ENCODE data around the gene TYMP. TPM values are rescaled to one million over a fixed set of nuclear protein-coding genes. Genes with fewer than 3 reads are reported as not detected.

TYMP gene
- total and polyA plus RNA-seq, 10 of the 15 experiments (the other 5 are each of a cell fraction or from before 2014, with no cell fraction given): 0.42 to 57.8 (median 24.6) TPM

DNA sequence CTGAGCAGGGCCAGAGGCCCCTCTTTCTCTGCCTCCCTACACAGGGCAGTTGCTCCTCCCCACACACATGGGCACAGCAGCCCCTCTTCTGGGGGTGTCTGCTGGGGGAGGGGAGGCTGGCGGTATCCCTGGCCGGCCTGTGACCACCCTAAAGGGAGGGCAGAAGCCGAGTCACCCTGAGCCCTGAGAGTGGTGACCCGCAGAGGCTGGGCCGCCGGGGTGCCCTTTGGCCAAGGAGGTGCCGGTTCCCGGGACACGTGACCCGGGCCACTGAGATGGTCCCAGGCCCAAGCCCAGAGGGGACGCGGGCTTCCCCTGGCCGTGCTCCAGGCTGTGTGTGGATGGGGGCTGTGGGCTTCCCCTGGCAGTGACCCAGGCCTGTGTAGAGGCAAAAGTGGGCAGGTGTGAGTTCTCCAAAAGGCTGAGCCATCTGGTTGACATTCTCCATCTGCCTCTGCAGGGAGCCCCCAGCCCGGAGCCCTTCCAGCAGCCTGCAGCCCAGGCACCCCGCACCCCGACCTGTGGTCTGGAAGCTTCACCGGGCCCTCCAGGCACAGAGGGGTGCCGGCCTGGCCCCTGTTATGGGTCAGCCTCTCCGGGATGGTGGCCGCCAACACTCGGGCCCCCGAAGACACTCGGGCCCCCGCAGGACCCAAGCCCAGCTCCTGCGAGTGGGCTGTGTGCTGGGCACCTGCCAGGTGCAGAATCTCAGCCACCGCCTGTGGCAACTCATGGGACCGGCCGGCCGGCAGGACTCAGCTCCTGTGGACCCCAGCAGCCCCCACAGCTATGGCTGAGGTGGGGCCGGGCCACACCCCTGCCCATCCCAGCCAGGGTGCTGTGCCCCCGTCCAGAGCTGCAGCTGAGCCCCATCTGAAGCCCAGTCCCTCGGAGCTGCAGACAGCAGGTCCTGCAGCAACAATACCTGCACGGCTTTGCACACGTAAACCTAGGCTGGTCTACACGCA, 47.4 kb downstream of the TYMP start:
- H3K9ac ChIP-seq (ENCODE audit: control insufficient read depth, insufficient read depth, low read length): no peak overlapping the region
- no TSS peak for BruUV-seq (replicated peaks)
- H2AFZ ChIP-seq (ENCODE audit: control insufficient read depth, low read depth, low read length): no peak overlapping the region
- no peaks in the 10 kb centered on the region for H3K36me3 ChIP-seq (ENCODE audit: control insufficient read depth in 2 of 2, insufficient read depth in 2 of 2, low read length in 1 of 2)
- H3K9me3 ChIP-seq (replicated peaks; ENCODE audit: control insufficient read depth, insufficient read depth, low read length): no peaks in the 10 kb centered on the region
- ChIA-PET CTCF (no interaction called here), POLR2A (no interaction called here), SMC1A (ENCODE audit: uncharacterized antibody, unreplicated experiment) (no interaction called here), RAD21 (ENCODE audit: unreplicated experiment) (no interaction called here)
- peaks cover 0 to 3% of the 10 kb centered on the region in 2 experiments; a peak in 2 of 4 replicates for H3K27me3 ChIP-seq (replicated peaks in 1 of 2; ENCODE audit: control insufficient read depth in 2 of 2, insufficient read depth in 2 of 2, low read length in 1 of 2)
- ATAC-seq (peak; percentile 51), DNase-seq (ENCODE audit: low read depth, low spot score) (no peak), FAIRE-seq (no peak)
- TF ChIP-seq RAD21 (IDR thresholded peaks at IDR 0.05; ENCODE audit: insufficient read depth, low read depth, low read length): no peak
- peak; percentile 34 for TF ChIP-seq RELA (IDR thresholded peaks at IDR 0.05; ENCODE audit: borderline replicate concordance, partially characterized antibody)
- TF ChIP-seq RUNX3 (IDR thresholded peaks at IDR 0.05; ENCODE audit: low read length): no peak
- peak; percentile 17; the same call in 1 of the 2 replicates for TF ChIP-seq RAD51 (IDR thresholded peaks at IDR 0.05)
- TF ChIP-seq, protein P1, sequence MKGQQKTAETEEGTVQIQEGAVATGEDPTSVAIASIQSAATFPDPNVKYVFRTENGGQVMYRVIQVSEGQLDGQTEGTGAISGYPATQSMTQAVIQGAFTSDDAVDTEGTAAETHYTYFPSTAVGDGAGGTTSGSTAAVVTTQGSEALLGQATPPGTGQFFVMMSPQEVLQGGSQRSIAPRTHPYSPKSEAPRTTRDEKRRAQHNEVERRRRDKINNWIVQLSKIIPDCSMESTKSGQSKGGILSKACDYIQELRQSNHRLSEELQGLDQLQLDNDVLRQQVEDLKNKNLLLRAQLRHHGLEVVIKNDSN (IDR thresholded peaks at IDR 0.05; ENCODE audit: borderline replicate concordance, extremely low read length, insufficient read depth, low read depth, low read length): peak; percentile 70
- TF ChIP-seq, protein P2, sequence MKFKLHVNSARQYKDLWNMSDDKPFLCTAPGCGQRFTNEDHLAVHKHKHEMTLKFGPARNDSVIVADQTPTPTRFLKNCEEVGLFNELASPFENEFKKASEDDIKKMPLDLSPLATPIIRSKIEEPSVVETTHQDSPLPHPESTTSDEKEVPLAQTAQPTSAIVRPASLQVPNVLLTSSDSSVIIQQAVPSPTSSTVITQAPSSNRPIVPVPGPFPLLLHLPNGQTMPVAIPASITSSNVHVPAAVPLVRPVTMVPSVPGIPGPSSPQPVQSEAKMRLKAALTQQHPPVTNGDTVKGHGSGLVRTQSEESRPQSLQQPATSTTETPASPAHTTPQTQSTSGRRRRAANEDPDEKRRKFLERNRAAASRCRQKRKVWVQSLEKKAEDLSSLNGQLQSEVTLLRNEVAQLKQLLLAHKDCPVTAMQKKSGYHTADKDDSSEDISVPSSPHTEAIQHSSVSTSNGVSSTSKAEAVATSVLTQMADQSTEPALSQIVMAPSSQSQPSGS (IDR thresholded peaks at IDR 0.05; ENCODE audit: low read length): no peak
- TF ChIP-seq BHLHE40 (IDR thresholded peaks at IDR 0.05; ENCODE audit: borderline replicate concordance in 1 of 2, low read depth in 2 of 2, low read length in 1 of 2): peak in 1 of 2 experiments; percentile 59; a peak in 1 of 4 replicates
- no peaks in the 10 kb centered on the region for H3K4me1 ChIP-seq (ENCODE audit: control insufficient read depth, insufficient read depth, low read length)
- intact Hi-C loops (cut with micrococcal nuclease; ENCODE audit: unreplicated experiment) (no loop called here), in situ Hi-C loops (cut with MboI) (no loop called here)
- peak overlapping the region; percentile 55; the same call in 1 of the 2 replicates for H3K4me3 ChIP-seq
- 69% methylated on average over 29 of the region's 35 CpGs for WGBS (ENCODE audit: insufficient coverage, insufficient replicate concordance, low lambda C conversion rate, missing lambda C conversion rate)
- peak overlapping the region; percentile 59 for H3K4me2 ChIP-seq (ENCODE audit: control insufficient read depth, insufficient read depth)
- no peaks in the 10 kb centered on the region for H3K79me2 ChIP-seq (ENCODE audit: control insufficient read depth, insufficient read depth, low read length)
- H3K27ac ChIP-seq (ENCODE audit: control insufficient read depth, insufficient read depth): no peak overlapping the region
- no peaks in the 10 kb centered on the region for H4K20me1 ChIP-seq (ENCODE audit: control insufficient read depth, insufficient read depth)
